ENCODE data around the gene DNTT.

DNA sequence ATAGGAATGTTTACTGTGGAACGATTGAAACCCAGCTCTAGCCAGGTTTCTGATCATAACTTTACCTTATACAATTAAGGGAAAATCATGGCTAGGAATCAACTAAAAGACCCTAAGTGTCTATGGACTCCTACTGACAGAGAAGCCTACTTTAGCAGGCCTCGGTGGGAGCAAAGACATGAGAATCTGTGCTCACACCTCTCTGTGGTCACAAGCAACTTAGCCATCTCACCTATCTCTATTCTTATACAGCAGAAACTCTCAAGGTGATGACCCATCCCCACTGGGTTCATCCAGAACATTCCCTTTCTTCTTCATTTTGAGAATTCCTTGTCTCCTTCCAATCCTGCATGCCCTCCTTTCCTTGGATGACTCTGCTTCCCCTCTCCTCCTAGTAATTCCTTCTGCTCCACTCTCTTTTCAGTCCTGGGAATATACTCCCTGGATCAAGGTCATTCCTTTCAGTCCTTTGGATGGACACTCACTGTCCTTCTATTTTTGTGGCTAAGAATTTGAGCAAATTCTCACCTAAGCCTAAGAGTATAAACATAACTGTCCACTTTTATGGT is 35.8 kb upstream of the DNTT start:
- TF ChIP-seq POLR2A (IDR thresholded peaks at IDR 0.05; ENCODE audit: low read depth, low read length) (no peak), POLR2AphosphoS5 (IDR thresholded peaks at IDR 0.05; ENCODE audit: low read depth, low read length) (no peak), TAF1 (IDR thresholded peaks at IDR 0.05; ENCODE audit: low read depth, low read length) (no peak), SPI1 (IDR thresholded peaks at IDR 0.05; ENCODE audit: low read depth, low read length) (no peak), PAX5 (IDR thresholded peaks at IDR 0.05; ENCODE audit: insufficient read depth, low read length, severe bottlenecking) (no peak)
